Central memory CD8-positive, alpha-beta T cell (primary cell): ENCODE results near the gene RPS28.
"Not testable (repeated sequence)": the region's sequence is repeated elsewhere in the genome, so short reads cannot be mapped to it uniquely, and the experiment has no call there.

ENCODE experiments used
- ATAC-seq: fragments of 150-1000 bp; cut with Tn5 transposase; replicated peaks from 2 replicates; pipeline ENCODE4 v1.10.0; 2022; ENCODE audit warnings: mild to moderate bottlenecking, moderate FRiP score, moderate number of reproducible peaks; ENCODE audit not compliant: poor library complexity, severe bottlenecking; ENCODE audit errors: extremely low read depth
- DNase-seq, 2 donors: peaks; one replicate each; pipeline ENCODE4 v3.0.0; 2021; ENCODE audit warnings: low spot score in 2 of 2
- H3K27ac Mint-ChIP-seq: one replicate; pipeline ENCODE4 v1.8.0; 2022; ENCODE audit warnings: low read depth, mild to moderate bottlenecking, moderate library complexity, mixed read lengths
- H3K27me3 Mint-ChIP-seq: one replicate; pipeline ENCODE4 v1.8.0; 2022; ENCODE audit warnings: mixed read lengths
- H3K36me3 Mint-ChIP-seq: one replicate; pipeline ENCODE4 v1.8.0; 2022; ENCODE audit warnings: mild to moderate bottlenecking, moderate library complexity, mixed read lengths; ENCODE audit not compliant: insufficient read depth
- H3K4me1 Mint-ChIP-seq: one replicate; pipeline ENCODE4 v1.8.0; 2022; ENCODE audit warnings: mixed read lengths
- H3K4me3 Mint-ChIP-seq: one replicate; pipeline ENCODE4 v1.8.0; 2022; ENCODE audit warnings: mild to moderate bottlenecking, moderate library complexity, mixed read lengths
- H3K9me3 Mint-ChIP-seq: one replicate; pipeline ENCODE4 v1.8.0; 2022; ENCODE audit warnings: mixed read lengths

RPS28 gene

DNA sequence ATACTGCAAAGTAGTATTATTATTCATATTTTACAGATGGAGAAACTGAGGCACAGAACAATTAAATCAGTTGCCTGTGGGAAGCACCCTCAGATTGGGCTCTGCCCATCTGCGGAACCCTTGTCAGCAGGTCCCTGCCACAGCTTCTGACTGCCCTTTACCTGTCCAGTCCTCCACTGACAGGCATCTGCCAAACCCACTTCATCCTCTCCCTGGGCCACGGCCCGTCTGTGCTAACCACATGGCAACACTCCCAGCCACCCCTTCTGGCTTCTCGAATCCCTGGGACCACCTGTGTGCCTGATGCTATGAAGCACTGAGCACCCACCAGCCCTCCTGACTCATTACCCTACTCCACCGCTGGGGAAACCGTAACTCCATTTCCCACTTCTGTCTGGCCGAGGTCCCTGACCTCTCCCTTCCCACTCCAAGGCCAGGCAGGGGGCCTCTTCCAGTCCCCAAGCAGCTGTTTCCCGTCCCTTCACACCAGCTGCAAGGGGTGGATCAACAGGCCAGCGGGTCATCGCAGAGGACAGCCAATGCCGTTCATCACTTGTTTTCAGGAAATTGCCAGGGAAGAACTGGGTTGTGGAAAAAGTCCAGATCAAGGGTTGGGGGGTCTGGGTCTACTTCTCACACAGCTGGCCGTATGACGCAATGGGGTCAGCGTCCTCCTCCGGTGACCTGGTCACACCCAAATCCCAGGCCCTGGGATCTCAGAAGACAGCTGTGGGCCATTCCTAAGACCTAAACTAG, 19.2 kb downstream of the RPS28 start:
- Mint-ChIP-seq H3K4me3 (no peak overlapping the region), H3K27me3 (peaks cover 34% of the 10 kb centered on the region), H3K36me3 (peaks cover 4% of the 10 kb centered on the region), H3K4me1 (peaks cover 11% of the 10 kb centered on the region), H3K27ac (peak overlapping the region; percentile 41), H3K9me3 (no peaks in the 10 kb centered on the region)
- DNase-seq (no peak), ATAC-seq (no peak)

DNA sequence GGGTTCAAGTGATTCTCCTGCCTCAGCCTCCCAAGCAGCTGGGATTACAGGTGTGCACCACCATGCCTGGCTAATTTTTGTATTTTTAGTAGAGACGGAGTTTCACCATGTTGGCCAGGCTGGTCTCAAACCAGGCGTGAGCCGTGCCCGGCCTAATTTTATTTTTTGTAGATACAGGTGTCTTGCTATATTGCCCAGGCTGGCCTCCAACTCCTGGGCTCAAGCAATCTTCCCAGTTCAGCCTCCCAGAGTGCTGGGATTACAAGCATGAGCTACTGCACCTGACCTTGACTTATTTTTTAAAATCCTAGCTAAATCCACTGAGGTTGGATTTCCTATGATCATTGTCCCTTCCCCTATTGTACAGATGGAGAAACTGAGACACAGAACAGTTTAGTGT, 20.2 kb downstream of the RPS28 start:
- H3K4me3 Mint-ChIP-seq: peak overlapping the region; percentile 77

DNA sequence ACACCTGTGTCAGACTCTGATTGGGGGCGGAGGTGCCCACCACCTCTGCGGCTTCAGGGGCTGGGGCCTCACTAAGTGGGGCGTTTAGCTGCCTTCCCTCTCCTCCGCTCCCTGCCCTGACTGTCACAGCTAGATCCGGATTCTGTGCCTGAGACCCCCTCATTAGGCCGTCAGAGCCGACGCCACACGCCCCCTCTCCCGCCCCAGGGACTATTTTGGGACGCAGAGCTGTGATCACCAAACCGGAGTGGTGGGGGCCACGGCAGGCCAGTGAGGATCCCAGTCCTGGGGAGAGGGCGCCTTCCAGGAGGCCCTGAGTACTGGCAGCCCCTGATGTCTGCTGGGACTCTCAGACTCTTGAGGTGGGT, 21.0 kb downstream of the RPS28 start:
- H3K4me3 Mint-ChIP-seq: peak overlapping the region; percentile 77

More for the DNA sequence above, 20.2 kb downstream of the RPS28 start:
- not testable (repeated sequence) for DNase-seq, H3K9me3 Mint-ChIP-seq, H3K36me3 Mint-ChIP-seq, ATAC-seq, H3K27ac Mint-ChIP-seq
- Mint-ChIP-seq H3K4me1 (peaks cover 11% of the 10 kb centered on the region), H3K27me3 (peaks cover 26% of the 10 kb centered on the region)

DNA sequence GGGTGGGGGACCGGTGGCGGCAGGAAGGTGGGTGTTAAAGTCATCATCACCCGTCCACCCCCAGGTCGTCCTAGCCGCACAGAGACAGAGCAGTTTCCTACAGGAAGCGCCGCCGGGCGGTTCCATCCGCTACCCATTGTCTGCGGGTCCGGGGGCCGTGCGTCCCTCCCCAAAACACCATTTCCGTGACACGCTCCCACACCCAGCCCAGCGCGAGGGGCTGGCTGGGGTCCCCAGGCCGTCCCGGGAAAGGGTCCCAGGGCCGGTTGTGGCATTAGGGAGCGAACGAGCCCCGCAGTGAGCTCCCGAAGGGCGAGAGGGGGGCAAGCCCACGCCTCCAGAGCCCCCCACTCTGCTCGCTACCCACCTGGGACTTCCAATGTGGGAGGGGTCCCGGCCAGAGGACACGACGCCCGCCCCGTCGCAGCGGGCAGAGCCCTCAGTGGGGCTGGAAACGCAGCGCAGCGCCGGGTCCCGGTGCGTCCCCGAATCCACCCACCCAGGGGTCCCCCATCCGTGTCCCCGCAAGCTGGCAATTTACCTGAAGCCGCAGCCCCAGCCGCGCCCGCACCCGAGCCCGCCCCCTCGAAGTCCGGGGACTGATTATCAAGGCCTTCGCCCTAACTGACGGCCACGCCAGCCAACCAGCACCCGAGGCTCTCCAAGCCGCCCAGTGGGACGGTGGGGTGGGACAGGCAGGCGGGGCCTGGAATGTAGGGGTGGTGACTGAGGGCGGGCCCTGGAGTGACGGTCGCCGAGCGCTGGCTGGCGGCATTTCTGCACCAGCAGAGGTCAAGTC, 21.6 kb downstream of the RPS28 start, which contains the start of gene KANK3:
Gene KANK3 (minus strand): TSS at position 579 of the 799 bp plus-strand sequence. CDS start 5,434 bp downstream, outside the sequence.
- H3K4me1 Mint-ChIP-seq: peaks cover 11% of the 10 kb centered on the region
- peaks cover 14% of the 10 kb centered on the region for H3K27me3 Mint-ChIP-seq

More for the DNA sequence above, 21.0 kb downstream of the RPS28 start:
- no peak overlapping the region for H3K27ac Mint-ChIP-seq
- ATAC-seq (no peak), DNase-seq (no peak)
- peaks cover 11% of the 10 kb centered on the region for H3K4me1 Mint-ChIP-seq
- no peaks in the 10 kb centered on the region for H3K9me3 Mint-ChIP-seq
- H3K36me3 Mint-ChIP-seq: peaks cover 4% of the 10 kb centered on the region
- H3K27me3 Mint-ChIP-seq: peaks cover 20% of the 10 kb centered on the region

DNA sequence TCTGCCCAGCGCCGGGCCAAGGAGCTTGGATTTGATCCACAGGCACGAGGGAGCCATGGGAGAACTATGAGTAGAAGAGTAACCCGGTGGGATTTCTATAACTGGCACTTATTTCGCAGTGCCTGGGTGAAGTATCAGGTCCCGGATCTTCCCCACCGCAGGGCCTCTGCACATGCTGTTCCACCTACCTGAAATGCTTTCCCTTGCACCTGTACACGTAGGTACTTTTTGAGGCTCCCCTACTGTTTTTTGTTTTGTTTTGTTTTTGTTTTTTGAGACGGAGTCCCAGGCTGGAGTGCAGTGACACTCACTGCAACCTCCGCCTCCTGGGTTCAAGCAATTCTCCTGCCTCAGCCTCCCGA, 22.2 kb downstream of the RPS28 start:
- H3K27me3 Mint-ChIP-seq: peaks cover 8% of the 10 kb centered on the region
- no peak for DNase-seq
- H3K9me3 Mint-ChIP-seq: no peaks in the 10 kb centered on the region
- H3K4me3 Mint-ChIP-seq: peak overlapping the region; percentile 77
- H3K4me1 Mint-ChIP-seq: peaks cover 11% of the 10 kb centered on the region
- H3K36me3 Mint-ChIP-seq: peaks cover 2% of the 10 kb centered on the region
- ATAC-seq: no peak
- H3K27ac Mint-ChIP-seq: peak overlapping the region; percentile 53

More for the DNA sequence above, 21.6 kb downstream of the RPS28 start, which contains the start of gene KANK3:
- peak; percentile 98 for ATAC-seq
- Mint-ChIP-seq H3K4me3 (peak within 1 kb of the TSS; percentile 77), H3K9me3 (no peaks in the 10 kb centered on the region), H3K36me3 (peaks cover 2% of the 10 kb centered on the region), H3K27ac (peak within 1 kb of the TSS; percentile 53)
- DNase-seq: peak; percentile 74 to 81

DNA sequence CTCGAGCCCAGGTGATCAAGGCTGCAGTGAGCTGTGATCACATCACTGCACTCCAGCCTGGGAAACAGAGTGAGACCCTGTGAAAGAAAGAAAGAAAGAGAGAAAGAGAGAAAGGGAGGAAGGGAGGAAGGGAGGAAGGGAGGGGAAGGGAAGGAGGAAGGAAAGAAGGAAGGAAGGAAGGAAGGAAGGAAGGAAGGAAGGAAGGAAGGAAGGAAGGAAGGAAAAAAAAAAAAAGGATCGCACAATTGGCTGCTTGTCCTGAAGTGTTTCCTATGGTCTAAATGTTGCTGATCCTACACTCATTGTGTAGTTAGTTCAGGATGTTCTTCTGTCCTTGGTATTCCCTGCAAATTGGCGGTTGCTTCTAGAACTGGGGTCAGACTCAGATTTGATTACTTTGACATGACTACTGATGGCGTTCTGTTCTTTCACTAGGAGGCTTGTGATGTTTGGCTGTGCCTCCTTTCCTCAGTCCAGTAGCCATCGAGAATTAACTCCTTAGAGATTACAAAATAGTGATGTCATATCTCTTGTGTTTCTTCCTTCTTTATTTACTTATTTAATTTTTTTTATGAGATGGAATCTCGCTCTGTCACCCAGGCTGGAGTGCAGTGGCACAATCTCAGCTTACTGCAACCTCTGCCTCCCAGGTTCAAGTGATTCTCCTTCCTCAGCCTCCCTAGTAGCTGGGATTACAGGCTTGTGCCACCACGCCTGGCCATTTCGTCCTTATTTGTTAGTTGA, 28.5 kb downstream of the RPS28 start:
- not testable (repeated sequence) for H3K27ac Mint-ChIP-seq, H3K4me3 Mint-ChIP-seq, DNase-seq, H3K36me3 Mint-ChIP-seq, H3K4me1 Mint-ChIP-seq, H3K9me3 Mint-ChIP-seq, ATAC-seq
- H3K27me3 Mint-ChIP-seq: peaks cover 25% of the 10 kb centered on the region

DNA sequence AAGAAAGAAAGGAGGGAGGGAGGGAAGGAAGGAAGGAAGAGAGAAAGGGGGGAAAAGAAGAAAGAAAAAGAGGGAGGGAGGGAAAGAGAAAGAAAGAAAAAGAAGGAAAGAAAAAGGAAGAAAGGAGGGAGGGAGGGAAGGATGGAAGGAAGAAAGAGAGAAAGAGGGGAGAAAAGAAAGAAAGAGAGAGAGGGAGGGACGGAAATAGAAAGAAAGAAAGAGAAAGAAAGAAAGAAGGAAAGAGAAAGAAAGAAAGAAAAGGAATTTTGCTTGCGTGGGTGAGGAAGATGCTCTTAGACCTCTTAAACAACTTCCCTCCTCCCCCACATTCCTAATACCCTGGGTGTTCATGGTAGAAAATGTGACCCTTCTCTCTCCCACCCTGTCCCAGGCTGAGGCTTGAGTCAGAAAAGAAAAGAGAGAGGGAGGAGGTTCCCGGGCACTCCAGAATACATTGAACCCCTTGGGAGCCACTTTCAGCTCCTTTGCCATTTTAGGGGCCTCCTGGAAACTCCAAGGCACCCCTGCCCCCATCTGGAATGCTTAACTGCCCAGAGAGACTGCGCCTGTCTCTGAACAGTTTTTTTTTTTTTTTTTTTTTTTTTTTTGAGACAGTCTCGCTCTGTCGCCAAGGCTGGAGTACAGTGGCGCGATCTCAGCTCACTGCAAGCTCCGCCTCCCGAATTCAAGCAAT, 31.0 kb downstream of the RPS28 start:
- no peak for DNase-seq
- peaks cover 25% of the 10 kb centered on the region for H3K27me3 Mint-ChIP-seq
- H3K4me3 Mint-ChIP-seq: no peak overlapping the region
- H3K9me3 Mint-ChIP-seq: no peaks in the 10 kb centered on the region
- peaks cover 2% of the 10 kb centered on the region for H3K36me3 Mint-ChIP-seq
- ATAC-seq: no peak
- H3K27ac Mint-ChIP-seq: peak overlapping the region; percentile 52
- peaks cover 4% of the 10 kb centered on the region for H3K4me1 Mint-ChIP-seq

DNA sequence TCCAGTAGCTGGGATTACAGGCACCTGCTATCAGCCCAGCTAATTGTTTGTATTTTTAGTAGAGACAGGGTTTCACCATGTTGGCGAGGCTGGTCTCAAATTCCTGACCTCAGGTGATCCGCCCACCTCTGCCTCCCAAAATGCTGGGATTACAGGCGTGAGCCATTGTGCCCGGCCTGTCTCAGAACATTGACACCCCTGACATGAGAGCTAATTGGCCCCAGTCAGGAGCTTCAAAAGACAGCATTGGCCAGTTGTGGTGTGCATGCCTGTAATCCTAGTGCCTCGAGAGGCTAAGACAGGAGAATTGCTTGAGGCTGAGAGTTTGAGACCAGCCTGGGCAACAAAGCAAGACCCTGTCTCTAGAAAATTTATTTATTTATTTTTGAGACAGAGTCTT, 31.5 kb downstream of the RPS28 start:
- H3K4me1 Mint-ChIP-seq, DNase-seq, H3K4me3 Mint-ChIP-seq, H3K36me3 Mint-ChIP-seq, H3K9me3 Mint-ChIP-seq, ATAC-seq, H3K27ac Mint-ChIP-seq: not testable (repeated sequence)
- peaks cover 25% of the 10 kb centered on the region for H3K27me3 Mint-ChIP-seq

DNA sequence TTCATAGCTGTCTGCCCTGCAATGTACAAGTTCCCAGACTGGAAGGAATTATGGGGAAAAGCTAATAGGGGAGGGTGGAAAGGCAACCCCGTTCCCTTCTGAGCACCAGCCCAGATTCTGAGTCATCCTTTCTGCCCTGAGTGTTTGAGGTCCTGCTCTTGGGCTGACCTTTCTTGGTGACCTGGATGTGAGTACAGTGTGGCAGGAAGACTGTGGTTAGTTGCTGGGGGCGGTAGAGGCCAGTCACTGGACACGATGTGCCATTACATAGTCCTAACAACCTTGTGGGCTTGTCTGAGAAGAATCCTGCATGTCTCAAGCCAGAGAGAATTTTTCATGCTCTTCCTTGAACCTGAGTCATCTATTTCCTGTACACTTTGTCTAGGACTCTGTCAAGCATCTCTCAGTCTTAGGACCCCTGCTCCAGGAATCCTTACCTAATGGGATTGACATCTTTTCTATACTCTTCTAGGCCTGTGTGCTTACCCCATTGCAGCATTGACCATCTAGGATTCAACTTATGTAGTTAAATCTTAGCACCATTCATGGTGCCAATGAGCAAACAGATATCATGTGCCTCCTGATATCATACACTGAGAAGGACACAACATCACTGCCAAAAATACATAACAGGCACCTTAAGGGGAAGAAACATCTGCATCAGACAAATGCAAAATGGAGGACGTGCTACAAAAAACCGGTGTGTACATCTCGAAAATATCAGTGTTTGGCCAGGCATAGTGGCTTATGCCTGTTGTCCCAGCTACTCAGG, 34.5 kb downstream of the RPS28 start:
- Mint-ChIP-seq H3K4me1 (peaks cover 4% of the 10 kb centered on the region), H3K36me3 (no peaks in the 10 kb centered on the region), H3K4me3 (no peak overlapping the region), H3K27ac (no peak overlapping the region), H3K27me3 (peaks cover 18% of the 10 kb centered on the region), H3K9me3 (no peaks in the 10 kb centered on the region)
- ATAC-seq: no peak
- DNase-seq: no peak

DNA sequence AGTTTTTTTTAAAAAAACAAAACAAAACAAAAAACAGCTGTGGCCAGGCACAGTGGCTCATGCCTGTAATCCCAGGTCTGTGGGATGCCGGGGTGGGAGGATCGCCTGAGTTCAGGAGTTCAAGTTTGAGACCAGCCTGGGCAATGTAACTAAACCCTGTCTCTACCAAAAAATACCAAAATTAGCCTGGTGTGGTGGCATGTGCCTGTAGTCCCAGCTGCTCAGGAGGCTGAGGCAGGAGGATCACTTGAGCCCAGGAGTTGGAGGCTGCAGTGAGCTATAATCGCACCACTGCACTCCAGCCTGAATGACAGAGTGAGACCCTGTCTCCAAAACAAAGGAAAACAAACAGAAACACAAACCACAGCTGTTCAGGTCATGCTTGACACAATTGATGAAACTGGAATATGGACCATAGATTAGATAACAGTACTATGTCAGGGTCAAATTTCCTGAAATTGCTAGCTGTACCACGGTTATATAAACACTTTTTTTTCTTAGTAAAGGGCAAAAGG, 35.8 kb downstream of the RPS28 start:
- Mint-ChIP-seq H3K9me3 (no peaks in the 10 kb centered on the region), H3K36me3 (no peaks in the 10 kb centered on the region), H3K27ac (no peak overlapping the region), H3K4me1 (peaks cover 4% of the 10 kb centered on the region), H3K27me3 (peaks cover 11% of the 10 kb centered on the region), H3K4me3 (no peak overlapping the region)
- no peak for DNase-seq
- no peak for ATAC-seq

DNA sequence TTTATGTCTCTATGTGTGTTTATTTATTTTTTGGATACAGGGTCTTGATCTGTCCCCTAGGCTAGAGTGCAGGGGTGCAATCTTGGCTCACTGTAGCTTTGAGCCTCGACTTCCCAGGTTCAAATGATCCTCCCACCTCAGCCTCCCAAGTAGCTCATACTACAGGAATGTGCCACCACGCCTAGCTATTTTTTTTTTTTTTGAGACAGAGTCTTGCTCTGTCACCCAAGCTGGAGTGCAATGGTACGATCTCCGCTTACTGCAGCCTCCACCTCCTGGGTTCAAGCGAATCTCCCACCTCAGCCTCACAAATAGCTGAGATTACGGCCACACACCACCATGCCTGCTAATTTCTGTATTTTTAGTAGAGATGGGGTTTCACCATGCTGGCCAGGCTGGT, 37.7 kb downstream of the RPS28 start:
- Mint-ChIP-seq H3K4me1 (peaks cover 9% of the 10 kb centered on the region), H3K27ac (no peak overlapping the region), H3K36me3 (peaks cover under 1% of the 10 kb centered on the region), H3K9me3 (no peaks in the 10 kb centered on the region), H3K27me3 (peaks cover 23% of the 10 kb centered on the region), H3K4me3 (no peak overlapping the region)
- no peak for DNase-seq
- no peak for ATAC-seq
